ENCODE measurements around the gene OR10H5. TPM values are rescaled to one million over a fixed set of nuclear protein-coding genes. Genes with fewer than 3 reads are reported as not detected.

OR10H5 gene
- not detected in 2 replicates for total RNA-seq

DNA sequence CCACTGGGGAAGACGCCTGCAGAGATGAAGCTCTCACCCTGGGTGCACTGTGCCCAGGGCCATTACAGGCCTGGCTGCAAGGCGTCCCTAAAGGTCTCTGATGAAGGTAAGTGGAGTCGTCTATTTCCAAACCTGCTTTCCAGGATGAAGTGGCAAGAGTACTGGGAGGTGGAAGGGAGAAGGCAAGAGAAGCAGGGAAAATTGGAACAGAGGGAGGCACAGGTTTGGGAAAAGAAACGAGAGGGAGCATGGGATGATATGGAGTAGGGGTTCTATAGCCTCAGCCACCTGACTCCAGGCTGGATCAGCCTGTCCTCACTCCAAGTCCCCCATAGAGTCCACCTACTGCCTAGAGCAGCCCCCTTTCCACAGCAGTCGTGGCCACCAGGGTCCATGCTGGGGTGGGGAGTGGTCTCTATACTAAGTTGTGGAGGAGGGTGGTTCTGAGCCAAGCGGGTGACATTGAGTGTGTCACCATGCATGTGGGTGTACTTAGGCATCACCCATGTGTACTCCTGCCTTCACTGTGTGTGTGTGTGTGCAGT is at the start of gene OR10H5:
OR10H5 (plus strand) TSS at position 51 of the 545 bp plus-strand sequence. CDS start 6,388 bp downstream, outside the sequence.

DNA sequence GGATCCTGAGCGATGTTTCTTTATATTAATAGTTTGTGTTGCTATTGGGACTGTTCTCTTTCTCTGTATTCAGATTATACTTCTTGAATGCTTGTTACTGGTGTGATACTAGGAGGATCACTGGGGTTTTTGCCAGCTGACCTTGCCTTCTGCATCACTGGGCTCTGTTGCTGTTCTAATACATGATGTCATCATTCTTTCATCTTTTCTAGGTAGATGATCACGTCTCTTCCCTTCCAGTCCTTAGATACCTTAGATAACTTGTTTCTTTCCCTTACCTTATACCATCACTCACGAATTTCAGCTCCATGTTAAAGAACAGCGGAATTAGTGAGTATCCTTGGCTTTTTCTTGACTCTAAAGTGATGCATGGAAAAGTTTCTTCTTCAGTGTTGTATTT is 49.7 kb upstream of the OR10H5 start, which contains the start of gene OR10H3:
OR10H3 (plus strand) TSS at position 264 of the 400 bp plus-strand sequence. CDS start 3,408 bp downstream, outside the sequence.

GRCh38 chr19:15815306-15815705 is 27.8 kb downstream of the OR10H5 start, which contains the start of gene OR10H1:
TSS of gene OR10H1 (minus strand) at chr19:15815664. CDS start at chr19:15808037, 7,627 bp downstream.

Other genes starting within 250 kb of the OR10H5 start
- not detected in 2 replicates for gene CYP4F8, start 172.4 kb upstream of the OR10H5 start, total RNA-seq
- not detected in 2 replicates for gene CYP4F3, start 146.8 kb upstream of the OR10H5 start, total RNA-seq
- not detected in 2 replicates for gene CYP4F12, start 114.6 kb upstream of the OR10H5 start, total RNA-seq
- not detected in 2 replicates for gene OR10H2, start 59.6 kb upstream of the OR10H5 start, total RNA-seq
- gene OR10H3, start 49.7 kb upstream of the OR10H5 start, total RNA-seq = not detected in 2 replicates
- gene OR10H1, start 28.0 kb downstream of the OR10H5 start, total RNA-seq = under 0.01 TPM in 1 of 2 replicates, not detected in the other
- not detected in 2 replicates for gene CYP4F2, start 110.4 kb downstream of the OR10H5 start, total RNA-seq
- gene CYP4F11, start 146.9 kb downstream of the OR10H5 start, total RNA-seq = not detected in 2 replicates
- not detected in 2 replicates for gene OR10H4, start 161.3 kb downstream of the OR10H5 start, total RNA-seq